HCT116 (cell line): ENCODE measurements around the gene C11orf21. TPM values are rescaled to one million over a fixed set of nuclear protein-coding genes. Genes with fewer than 3 reads are reported as not detected.

ENCODE experiments used
- ATAC-seq: fragments of 200-7000 bp; cut with Tn5 transposase; 2 replicates; pipeline ENCODE4 v1.9.1; 2020; ENCODE audit warnings: mild to moderate bottlenecking, moderate library complexity
- BruUV-seq: library from RNA; stranded (reverse); fragments of 400-500 nt; replicated peaks from 2 replicates; lab custom pipeline; 2021; lab: Mats Ljungman, UMichigan
- CTCF ChIA-PET: fragments of 300-600 bp; sonication (Branson Sonifier 250); formaldehyde crosslinking; loops from one replicate; lab custom pipeline; 2021; ENCODE audit warnings: antibody characterized with exemption; lab: Charles Lee
- POLR2A ChIA-PET: fragments of 300-600, 350-600 bp; sonication (Branson Sonifier 250); formaldehyde crosslinking; loops from one replicate; lab custom pipeline; 2021; ENCODE audit warnings: antibody characterized with exemption; lab: Charles Lee
- RAD21 ChIA-PET, 2 experiments: fragments of 300-600 bp; sonication (Branson Sonifier 250); formaldehyde crosslinking; loops; one replicate each; lab custom pipeline; 2023; ENCODE audit warnings: low total read pairs in 2 of 2; ENCODE audit not compliant: uncharacterized antibody in 2 of 2, unreplicated experiment in 2 of 2, low non-redundant PET in 1 of 2; lab: Charles Lee
- DNase-seq: peaks from one replicate; pipeline ENCODE4 v3.0.0-alpha.2; 2010; ENCODE audit warnings: low read depth, low spot score
- H2AFZ ChIP-seq: fragments of 200-600 bp; shearing (Covaris generic), sonication (generic); 2 replicates; pipeline ENCODE4 v1.6.1; 2017; ENCODE audit warnings: low read depth, mixed run types, mixed read lengths, antibody characterized with exemption, low read length; ENCODE audit not compliant: poor library complexity, severe bottlenecking
- H3K27ac ChIP-seq: 2 replicates; pipeline ENCODE4 v1.5.1; 2012; ENCODE audit warnings: low read depth, low read length
- H3K27me3 ChIP-seq: fragments of 200-600 bp; sonication (generic); 2 replicates; pipeline ENCODE4 v1.6.1; 2016; ENCODE audit warnings: mixed run types, low read length, mixed read lengths; ENCODE audit not compliant: insufficient read depth
- H3K36me3 ChIP-seq, 2 experiments: fragments of 200-500 bp in 1 of 2; fragments of 200-600 bp in 1 of 2; sonication (Bioruptor generic) in 1 of 2; sonication (generic) in 1 of 2; 2 replicates each; pipeline versions ENCODE4 v1.5.1 to v1.6.1; 2014 to 2016; ENCODE audit warnings: low read length in 2 of 2, inconsistent platforms in 1 of 2, mixed read lengths in 1 of 2, mixed run types in 1 of 2; ENCODE audit not compliant: insufficient read depth in 2 of 2, control insufficient read depth in 1 of 2
- H3K4me1 ChIP-seq, 2 experiments: fragments of 200-600 bp in 1 of 2; sonication (generic) in 1 of 2; 2 replicates each; pipeline versions ENCODE4 v1.5.1 to v1.6.1; 2012 to 2017; ENCODE audit warnings: low read length in 2 of 2, inconsistent platforms in 1 of 2, mild to moderate bottlenecking in 1 of 2, mixed read lengths in 1 of 2, mixed run types in 1 of 2, moderate library complexity in 1 of 2; ENCODE audit not compliant: insufficient read depth in 2 of 2, control insufficient read depth in 1 of 2
- H3K4me2 ChIP-seq: fragments of 200-600 bp; sonication (generic); 2 replicates; pipeline ENCODE4 v1.6.1; 2017; ENCODE audit warnings: mixed run types, low read length, mixed read lengths
- H3K4me3 ChIP-seq, 2 experiments: fragments of 200-600 bp in 1 of 2; sonication (generic) in 1 of 2; replicated peaks in 1 of 2; 2 replicates each; pipeline ENCODE4 v1.5.1; 2011 to 2016; ENCODE audit warnings: low read length in 2 of 2, control low read depth in 1 of 2, low read depth in 1 of 2, mild to moderate bottlenecking in 1 of 2, mixed read lengths in 1 of 2, mixed run types in 1 of 2
- H3K79me2 ChIP-seq: fragments of 200-600 bp; sonication (generic); 2 replicates; pipeline ENCODE4 v1.6.1; 2017; ENCODE audit warnings: mild to moderate bottlenecking, mixed run types, low read length, moderate library complexity, mixed read lengths; ENCODE audit not compliant: insufficient read depth
- H3K9ac ChIP-seq: fragments of 200-600 bp; sonication (generic); 2 replicates; pipeline ENCODE4 v1.6.1; 2016; ENCODE audit warnings: low read length, mixed read lengths
- H3K9me2 ChIP-seq: fragments of 200-600 bp; sonication (generic), shearing (Covaris generic); 2 replicates; pipeline ENCODE4 v1.6.1; 2017; ENCODE audit warnings: mixed run types, mild to moderate bottlenecking, moderate library complexity; ENCODE audit not compliant: insufficient read depth
- H3K9me3 ChIP-seq, 2 experiments: fragments of 200-500 bp in 1 of 2; fragments of 200-600 bp in 1 of 2; sonication (Bioruptor generic) in 1 of 2; sonication (generic) in 1 of 2; 2 replicates each; pipeline ENCODE4 v1.6.1; 2014 to 2017; ENCODE audit warnings: low read length in 2 of 2, mixed read lengths in 2 of 2, inconsistent platforms in 1 of 2, low read depth in 1 of 2, mild to moderate bottlenecking in 1 of 2, mixed run types in 1 of 2, moderate library complexity in 1 of 2; ENCODE audit not compliant: control insufficient read depth in 1 of 2, insufficient read depth in 1 of 2
- H4K20me1 ChIP-seq: fragments of 200-600 bp; sonication (generic), shearing (Covaris generic); 2 replicates; pipeline ENCODE4 v1.6.1; 2017; ENCODE audit warnings: mixed run types, mild to moderate bottlenecking, moderate library complexity; ENCODE audit not compliant: insufficient read depth
- CBX3 ChIP-seq: IDR thresholded peaks from 2 replicates; pipeline ENCODE4 v1.6.1; 2012; ENCODE audit warnings: low read depth
- CEBPB ChIP-seq: IDR thresholded peaks from 2 replicates; pipeline ENCODE4 v1.6.1; 2012; ENCODE audit warnings: low read depth
- CTCF ChIP-seq, 3 experiments: fragments of 200-600 bp in 1 of 3; sonication (generic) in 1 of 3; IDR thresholded peaks in 2 of 3; conservative IDR thresholded peaks in 1 of 3; 2 replicates each; pipeline ENCODE4 v1.5.1; 2012 to 2017; ENCODE audit warnings: low read depth in 2 of 3, low read length in 2 of 3, antibody characterized with exemption in 1 of 3, borderline replicate concordance in 1 of 3, control low read depth in 1 of 3, mild to moderate bottlenecking in 1 of 3, mixed read lengths in 1 of 3, mixed run types in 1 of 3, moderate library complexity in 1 of 3; ENCODE audit not compliant: insufficient read depth in 1 of 3
- EGR1 ChIP-seq: IDR thresholded peaks from 2 replicates; pipeline ENCODE4 v1.6.1; 2012; ENCODE audit warnings: low read depth
- ELF1 ChIP-seq: IDR thresholded peaks from 2 replicates; pipeline ENCODE4 v1.6.1; 2012; ENCODE audit warnings: low read depth, borderline replicate concordance
- EZH2 ChIP-seq: fragments of 200-600 bp; sonication (generic); IDR thresholded peaks from 2 replicates; pipeline ENCODE4 v1.6.1; 2017; ENCODE audit warnings: antibody characterized with exemption, mixed run types
- EZH2phosphoT487 ChIP-seq: fragments of 200-600 bp; IDR thresholded peaks from 2 replicates; pipeline ENCODE4 v1.6.1; 2018; ENCODE audit warnings: antibody characterized with exemption, borderline replicate concordance
- JUND ChIP-seq: IDR thresholded peaks from 2 replicates; pipeline ENCODE4 v1.6.1; 2012
- MAX ChIP-seq: IDR thresholded peaks from 2 replicates; pipeline ENCODE4 v1.6.1; 2012
- RAD21 ChIP-seq: IDR thresholded peaks from 2 replicates; pipeline ENCODE4 v1.6.1; 2012; ENCODE audit warnings: low read depth, mild to moderate bottlenecking
- REST ChIP-seq: IDR thresholded peaks from 2 replicates; pipeline ENCODE4 v1.6.1; 2012; ENCODE audit warnings: low read depth
- SIN3A ChIP-seq: IDR thresholded peaks from 2 replicates; pipeline ENCODE4 v1.6.1; 2012; ENCODE audit warnings: low read depth
- SP1 ChIP-seq: IDR thresholded peaks from 2 replicates; pipeline ENCODE4 v1.6.1; 2012; ENCODE audit warnings: low read depth
- TCF7L2 ChIP-seq: IDR thresholded peaks from 2 replicates; pipeline ENCODE4 v1.7.0; 2011; ENCODE audit warnings: borderline replicate concordance, inconsistent platforms; ENCODE audit not compliant: insufficient read depth, insufficient read length; ENCODE audit errors: extremely low read depth
- YY1 ChIP-seq: IDR thresholded peaks from 2 replicates; pipeline ENCODE4 v1.6.1; 2011; ENCODE audit warnings: low read length, low read depth, moderate library complexity, mild to moderate bottlenecking; ENCODE audit not compliant: insufficient replicate concordance; ENCODE audit errors: extremely low read depth
- ZFX ChIP-seq: fragments of 450-650 bp; IDR thresholded peaks from 2 replicates; pipeline ENCODE4 v1.6.1; 2017
- intact Hi-C: fragments of 100-400 bp; cut with micrococcal nuclease; formaldehyde crosslinking; loops from 2 replicates; pipeline ENCODE4 v1.10.0; 2022
- total RNA-seq: library from RNA; stranded (reverse); gene quantifications from one replicate; pipeline ENCODE4 v1.2.1, GENCODE V29; 2021; ENCODE audit not compliant: unreplicated experiment

The C11orf21 gene
- total RNA-seq, 1 experiment from 2014 or later: not detected

- no peak for ATAC-seq
- Histone ChIP-seq H3K4me2 (no peak overlapping the region), H3K4me3 (no peak overlapping the region), H3K27ac (no peak overlapping the region), H3K4me1 (peaks cover 0 to 3% of the 10 kb centered on the region in 2 experiments; a peak in 1 of 4 replicates), H3K9me3 (no peaks in the 10 kb centered on the region), H3K79me2 (no peaks in the 10 kb centered on the region), H3K9me2 (no peaks in the 10 kb centered on the region), H3K27me3 (no peaks in the 10 kb centered on the region), H3K9ac (no peak overlapping the region), H3K36me3 (no peaks in the 10 kb centered on the region), H2AFZ (no peak overlapping the region), H4K20me1 (no peaks in the 10 kb centered on the region)
- no peak for DNase-seq
- no TSS peak for BruUV-seq
- TF ChIP-seq RAD21 (no peak), SIN3A (no peak), MAX (no peak), TCF7L2 (no peak), YY1 (no peak), CBX3 (no peak), REST (no peak), EZH2 (no peak), EZH2phosphoT487 (no peak), ELF1 (no peak), JUND (no peak), CTCF (IDR thresholded peaks at IDR 0.05 in 2 of 3, conservative IDR thresholded peaks at IDR 0.05 in 1 of 3; ENCODE audit: borderline replicate concordance in 1 of 3, insufficient read depth in 1 of 3, low read depth in 2 of 3, low read length in 2 of 3) (no peak), CEBPB (no peak), EGR1 (no peak), ZFX (no peak), SP1 (no peak)
- POLR2A ChIA-PET: no interaction called here
- intact Hi-C loops: no loop called here
- CTCF ChIA-PET: no interaction called here
- RAD21 ChIA-PET: no interaction called here
Measured at GRCh38 chr11:2258501-2259465, 42.9 kb downstream of the C11orf21 start.
